IPS-18c (cell line): ENCODE results near the gene OTUD6A.

Experiments
- H3K4me3 ChIP-seq: 2 replicates; pipeline ENCODE4 v1.7.0; 2013; ENCODE audit warnings: low read depth, mild to moderate bottlenecking, low read length, moderate library complexity; ENCODE audit not compliant: insufficient read depth
- H3K9me3 ChIP-seq: one replicate; pipeline ENCODE4 v1.6.1; 2013; ENCODE audit warnings: mild to moderate bottlenecking, low read length, moderate library complexity; ENCODE audit not compliant: control insufficient read depth, insufficient read depth

The OTUD6A gene

GRCh38 chrX:70042399-70043371 is 19.6 kb upstream of the OTUD6A start:
- no peak overlapping the region for H3K4me3 ChIP-seq
- H3K9me3 ChIP-seq = peaks cover 5% of the 10 kb centered on the region

GRCh38 chrX:70043685-70044084 is 18.6 kb upstream of the OTUD6A start:
- Histone ChIP-seq H3K4me3 (no peak overlapping the region), H3K9me3 (peaks cover 3% of the 10 kb centered on the region)

- Histone ChIP-seq H3K4me3 (no peak overlapping the region), H3K9me3 (peaks cover 3% of the 10 kb centered on the region)
Measured at GRCh38 chrX:70044541-70045245, 17.6 kb upstream of the OTUD6A start.

GRCh38 chrX:70046978-70047377 is 15.3 kb upstream of the OTUD6A start:
- Histone ChIP-seq H3K4me3 (no peak overlapping the region), H3K9me3 (peaks cover 6% of the 10 kb centered on the region)

GRCh38 chrX:70049406-70049805 is 12.9 kb upstream of the OTUD6A start:
- peaks cover 9% of the 10 kb centered on the region for H3K9me3 ChIP-seq

GRCh38 chrX:70049925-70050324 is 12.3 kb upstream of the OTUD6A start, which contains the start of gene AWAT2:
TSS of gene AWAT2 (minus strand) at chrX:70049938. CDS start at chrX:70049932, 6 bp downstream.
- H3K9me3 ChIP-seq = peaks cover 9% of the 10 kb centered on the region
- no peak within 1 kb of the TSS for H3K4me3 ChIP-seq

More at GRCh38 chrX:70049406-70049805, 12.9 kb upstream of the OTUD6A start:
- H3K4me3 ChIP-seq = no peak overlapping the region

GRCh38 chrX:70052895-70053615 is 9.2 kb upstream of the OTUD6A start:
- no peak overlapping the region for H3K4me3 ChIP-seq
- H3K9me3 ChIP-seq = peaks cover 13% of the 10 kb centered on the region

GRCh38 chrX:70054391-70054790 is 7.9 kb upstream of the OTUD6A start:
- peaks cover 13% of the 10 kb centered on the region for H3K9me3 ChIP-seq
- H3K4me3 ChIP-seq = no peak overlapping the region

GRCh38 chrX:70062961-70063550 is 799 bp downstream of the OTUD6A start:
- Histone ChIP-seq H3K4me3 (no peak overlapping the region), H3K9me3 (no peaks in the 10 kb centered on the region)

- Histone ChIP-seq H3K9me3 (no peaks in the 10 kb centered on the region), H3K4me3 (no peak overlapping the region)
Measured at GRCh38 chrX:70066646-70067045, 4.4 kb downstream of the OTUD6A start.

GRCh38 chrX:70079297-70079696 is 17.0 kb downstream of the OTUD6A start:
- Histone ChIP-seq H3K9me3 (peaks cover 12% of the 10 kb centered on the region), H3K4me3 (no peak overlapping the region)

- Histone ChIP-seq H3K9me3 (peaks cover 12% of the 10 kb centered on the region), H3K4me3 (no peak overlapping the region)
Measured at GRCh38 chrX:70079870-70080269, 17.6 kb downstream of the OTUD6A start.

- Histone ChIP-seq H3K9me3 (peaks cover 4% of the 10 kb centered on the region), H3K4me3 (no peak overlapping the region)
Measured at GRCh38 chrX:70082723-70083122, 20.5 kb downstream of the OTUD6A start.

GRCh38 chrX:70084592-70085240 is 22.5 kb downstream of the OTUD6A start:
- peaks cover 2% of the 10 kb centered on the region for H3K9me3 ChIP-seq

GRCh38 chrX:70087857-70088630 is 25.8 kb downstream of the OTUD6A start:
- Histone ChIP-seq H3K4me3 (no peak overlapping the region), H3K9me3 (peaks cover 2% of the 10 kb centered on the region)

More at GRCh38 chrX:70084592-70085240, 22.5 kb downstream of the OTUD6A start:
- H3K4me3 ChIP-seq = no peak overlapping the region

GRCh38 chrX:70088751-70089150 is 26.5 kb downstream of the OTUD6A start:
- Histone ChIP-seq H3K4me3 (no peak overlapping the region), H3K9me3 (peaks cover 2% of the 10 kb centered on the region)
